ENCODE measurements around the gene SENP2.
"Not testable (repeated sequence)": the region's sequence is repeated elsewhere in the genome, so short reads cannot be mapped to it uniquely, and the experiment has no call there.

Gene SENP2

GRCh38 chr3:185648396-185648795 lies 62.3 kb downstream of the SENP2 start:
- DNase-seq, result no peak

- DNase-seq, result peak; percentile 47
Observed at GRCh38 chr3:185649414-185649813, 63.3 kb downstream of the SENP2 start.

- DNase-seq, result no peak
Observed at GRCh38 chr3:185651971-185652370, 65.9 kb downstream of the SENP2 start.

- no peak for DNase-seq
Observed at GRCh38 chr3:185653949-185654757, 68.1 kb downstream of the SENP2 start.

- no peak for DNase-seq
Observed at GRCh38 chr3:185654758-185655145, 68.7 kb downstream of the SENP2 start.

GRCh38 chr3:185655426-185656320 lies 69.6 kb downstream of the SENP2 start:
- DNase-seq, result no peak

- DNase-seq, result peak; percentile 78
Observed at GRCh38 chr3:185656321-185656840, 70.3 kb downstream of the SENP2 start.

- DNase-seq, result no peak
Observed at GRCh38 chr3:185657211-185657610, 71.1 kb downstream of the SENP2 start.

- no peak for DNase-seq
Observed at GRCh38 chr3:185657691-185658503, 71.8 kb downstream of the SENP2 start.

- peak; percentile 94 for DNase-seq
Observed at GRCh38 chr3:185658504-185658912, 72.4 kb downstream of the SENP2 start.

- DNase-seq, result no peak
Observed at GRCh38 chr3:185658943-185659342, 72.8 kb downstream of the SENP2 start.

GRCh38 chr3:185659942-185660921 lies 74.1 kb downstream of the SENP2 start:
- peak; percentile 93 for DNase-seq

GRCh38 chr3:185661296-185661695 lies 75.2 kb downstream of the SENP2 start:
- DNase-seq, result not testable (repeated sequence)

GRCh38 chr3:185661772-185662171 lies 75.7 kb downstream of the SENP2 start:
- DNase-seq, result no peak

GRCh38 chr3:185663929-185664328 lies 77.8 kb downstream of the SENP2 start:
- DNase-seq, result no peak

GRCh38 chr3:185667574-185667973 lies 81.5 kb downstream of the SENP2 start:
- DNase-seq, result no peak

GRCh38 chr3:185677146-185677829 lies 91.2 kb downstream of the SENP2 start:
- peak; percentile 82 for DNase-seq

- DNase-seq, result no peak
Observed at GRCh38 chr3:185678027-185678426, 91.9 kb downstream of the SENP2 start.

- DNase-seq, result no peak
Observed at GRCh38 chr3:185680231-185680630, 94.1 kb downstream of the SENP2 start.

Data from islet precursor cell (in vitro differentiated cells).